Articular chondrocyte of knee joint (primary cell): ENCODE measurements around the gene CXCR6. TPM values are rescaled to one million over a fixed set of nuclear protein-coding genes. Genes with fewer than 3 reads are reported as not detected.

Experiments
- small RNA-seq: library from RNA; depleted of rRNA; stranded (forward); fragments of <200 nt; gene quantifications from one replicate; pipeline ENCODE3, GENCODE V24; 2012
- total RNA-seq: library from RNA; depleted of rRNA; stranded (reverse); fragments of >200 nt; gene quantifications from 2 replicates; pipeline ENCODE4 v1.2.3, GENCODE V29; 2012

Gene CXCR6
- not detected in 2 replicates for total RNA-seq

GRCh38 chr3:45943207-45943846 lies at the start of gene CXCR6:
Gene CXCR6 (plus strand): TSS chr3:45943464. CDS start chr3:45946482, 3,018 bp downstream.

GRCh38 chr3:45995236-45996192 lies 52.2 kb downstream of the CXCR6 start, which contains the start of gene FYCO1:
Gene FYCO1 (minus strand): TSS chr3:45995824. CDS start chr3:45984910, 10,914 bp downstream.

Small RNA genes lying within 50 kb of the gene (small RNA-seq; reads per million reads assigned to genes)
- not detected for gene RF00019

Other genes starting within 250 kb of the CXCR6 start
- not detected in 2 replicates for gene SLC6A20, start 146.9 kb upstream of the CXCR6 start, total RNA-seq
- gene LZTFL1, start 101.3 kb upstream of the CXCR6 start, total RNA-seq = 26.7 and 29.5 TPM in 2 replicates
- gene CCR9, start 56.9 kb upstream of the CXCR6 start, total RNA-seq = not detected in 2 replicates
- 26.7 and 32.1 TPM in 2 replicates for gene FYCO1, start 52.4 kb downstream of the CXCR6 start, total RNA-seq
- not detected in 2 replicates for gene XCR1, start 84.0 kb downstream of the CXCR6 start, total RNA-seq